HG03520 (cell line): ENCODE results near the gene ARMC2.
A peak's percentile ranks its signal among the peaks of the same experiment; 100 is the strongest.

Experiments used
- ATAC-seq: cut with Tn5 transposase; IDR thresholded peaks from one replicate; pipeline ENCODE4 v1.9.1; 2021; ENCODE audit warnings: mild to moderate bottlenecking, moderate library complexity; ENCODE audit not compliant: unreplicated experiment

ARMC2 gene

DNA sequence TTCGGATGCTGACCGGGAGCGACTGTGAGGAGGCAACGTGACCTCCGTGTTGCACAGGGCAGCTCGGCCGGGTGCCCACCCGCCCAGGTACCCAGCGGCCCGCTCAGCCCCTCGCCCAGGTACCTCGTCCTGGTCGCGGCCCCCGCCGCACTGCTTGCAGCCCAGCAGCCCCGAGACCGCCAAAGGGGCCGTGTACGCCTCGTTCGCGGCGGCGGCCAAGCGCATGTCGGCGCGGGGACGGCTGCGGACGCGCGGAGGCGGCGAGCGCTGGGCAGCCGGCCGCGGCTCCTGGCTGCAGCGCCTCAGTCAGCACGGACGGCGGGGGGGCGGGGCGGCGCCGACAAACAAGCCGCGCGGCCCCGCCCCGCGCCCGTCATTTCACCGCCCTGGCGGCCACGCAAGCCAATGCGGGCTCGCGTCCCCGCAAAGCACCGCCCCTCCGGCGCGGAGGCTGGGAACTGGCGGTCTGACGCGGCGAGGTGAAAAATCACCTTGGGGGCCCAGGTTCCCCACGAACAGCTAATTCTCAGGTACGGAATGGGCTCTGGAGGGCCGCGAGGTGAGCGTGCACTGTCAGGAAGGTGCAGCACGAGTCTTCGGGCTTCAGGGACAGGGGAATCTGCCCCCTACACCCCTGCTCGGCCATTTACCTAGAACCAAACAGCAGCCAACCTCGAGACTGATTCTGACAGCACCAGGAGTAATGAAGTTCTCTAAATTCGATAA, 161.2 kb downstream of the ARMC2 start:
- ATAC-seq, result peak; percentile 90

DNA sequence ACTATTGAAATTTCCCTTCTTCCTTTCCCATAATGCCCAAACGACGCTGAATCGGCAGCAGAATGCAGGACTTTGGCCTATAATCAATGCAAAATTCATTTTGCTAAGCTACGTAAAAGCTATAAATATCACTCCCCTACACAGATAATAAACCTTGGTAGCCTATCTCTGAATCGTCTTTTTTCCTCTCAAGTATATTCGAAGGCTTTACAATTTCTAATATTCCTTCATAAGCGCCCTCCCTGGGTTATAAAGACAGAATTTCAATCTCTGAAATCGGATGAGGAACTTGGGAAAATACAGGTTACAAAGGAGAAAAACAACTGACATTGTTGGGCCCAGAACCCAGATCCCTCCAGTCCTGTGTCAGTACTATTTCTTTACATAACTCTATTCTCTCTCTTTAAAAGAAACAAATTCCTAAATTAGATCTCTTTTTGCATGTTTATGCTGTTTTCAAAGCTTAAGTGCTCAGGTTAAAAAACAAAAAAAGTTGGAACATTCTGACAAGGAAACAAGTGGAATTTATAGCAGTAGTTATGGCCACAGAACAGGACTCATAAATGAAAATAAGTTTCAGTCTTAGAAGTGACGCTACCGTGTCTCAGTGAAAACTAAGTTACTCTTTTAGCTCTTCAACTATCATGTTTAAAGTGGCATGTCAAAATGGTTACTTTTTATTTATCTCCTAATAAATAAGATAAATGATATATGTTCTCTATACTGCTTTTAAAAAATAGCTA, 161.9 kb downstream of the ARMC2 start:
- no peak for ATAC-seq

DNA sequence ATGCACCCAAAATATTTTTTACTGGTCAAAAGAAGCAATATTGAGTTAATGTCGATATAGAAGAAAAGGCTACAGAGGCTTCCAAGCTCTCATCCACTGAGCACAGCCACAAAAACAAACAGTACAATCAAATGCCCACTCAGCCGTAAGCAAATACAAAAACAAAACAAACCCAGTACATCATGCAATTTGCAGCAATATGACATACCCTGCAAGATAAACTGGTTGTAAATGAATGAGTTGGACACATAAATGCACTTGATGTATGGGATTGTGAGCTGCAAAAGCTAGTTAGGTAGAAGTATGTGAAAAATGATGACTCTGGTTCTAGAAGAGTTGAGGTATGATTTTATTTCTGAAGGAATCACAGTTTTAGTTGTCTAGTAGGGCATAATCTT, 162.5 kb downstream of the ARMC2 start:
- ATAC-seq, result no peak

DNA sequence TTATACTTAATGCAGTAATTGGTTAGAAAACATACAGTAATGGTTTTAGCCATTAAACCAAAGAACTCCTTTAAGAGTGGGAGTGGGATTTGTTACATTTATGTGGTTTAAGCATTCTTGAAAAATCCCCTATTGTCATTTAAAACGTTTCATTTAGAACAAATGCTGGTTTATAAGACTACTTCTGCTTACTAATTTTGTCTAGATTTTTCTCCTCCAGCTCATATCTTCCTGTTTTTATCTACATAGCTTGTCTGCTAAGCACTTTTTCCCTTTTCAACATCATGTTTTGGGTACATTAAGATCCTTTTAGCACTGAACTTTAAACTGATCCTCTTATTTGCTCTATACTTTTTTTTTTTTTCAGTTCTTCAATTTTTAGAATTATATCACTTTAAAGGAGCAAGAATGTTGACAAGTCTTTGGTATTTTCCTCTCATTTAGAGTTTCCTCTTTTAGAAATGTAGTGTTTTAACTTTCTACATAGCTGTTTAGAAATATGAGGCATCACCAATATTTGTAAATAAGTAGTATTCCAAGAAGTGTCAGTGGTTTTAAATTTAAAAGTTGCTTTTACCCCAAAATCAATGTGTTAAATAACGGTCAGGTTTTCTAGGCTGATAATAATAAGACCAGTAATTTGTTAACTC, 165.6 kb downstream of the ARMC2 start:
- ATAC-seq, result no peak

- ATAC-seq, result no peak
Measured at GRCh38 chr6:109014606-109015005, 166.4 kb downstream of the ARMC2 start.

DNA sequence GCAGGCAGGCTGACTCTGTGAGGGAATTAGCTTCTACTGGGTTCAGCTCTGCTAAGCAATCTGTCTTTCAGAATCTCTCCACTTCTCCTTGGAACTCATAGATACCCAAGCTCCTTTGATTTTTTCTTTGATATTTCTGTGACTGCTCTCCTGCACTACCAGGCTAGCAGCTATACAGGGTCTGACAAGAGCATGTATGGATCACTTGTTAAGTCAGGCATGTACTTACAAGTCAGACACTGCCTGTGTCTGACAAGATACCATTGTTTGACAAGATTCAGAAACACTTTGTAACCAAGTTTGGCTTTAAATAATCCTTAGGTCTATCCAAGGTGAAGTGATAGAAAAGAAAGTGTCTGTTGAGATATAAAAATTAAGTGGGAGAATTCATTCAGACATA, 167.0 kb downstream of the ARMC2 start:
- ATAC-seq, result no peak

DNA sequence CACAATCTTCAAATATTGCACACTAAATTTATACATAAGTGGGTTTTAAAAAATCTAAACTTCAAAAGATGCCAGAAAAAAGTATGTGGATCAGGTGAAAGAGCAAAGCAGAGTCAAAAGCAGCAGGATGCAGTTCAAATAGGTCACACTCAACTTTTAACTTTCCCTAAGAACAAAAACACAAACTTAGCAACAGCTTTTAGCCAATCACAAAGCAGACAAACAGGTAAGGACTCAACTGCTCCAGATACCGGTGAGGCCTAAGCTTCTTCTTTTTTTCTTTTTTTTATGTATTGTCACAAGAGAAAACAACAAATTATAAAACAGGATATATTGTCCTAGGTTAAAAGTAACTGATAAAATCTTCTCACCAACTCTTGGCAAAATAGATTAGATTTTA, 171.7 kb downstream of the ARMC2 start:
- ATAC-seq, result no peak

DNA sequence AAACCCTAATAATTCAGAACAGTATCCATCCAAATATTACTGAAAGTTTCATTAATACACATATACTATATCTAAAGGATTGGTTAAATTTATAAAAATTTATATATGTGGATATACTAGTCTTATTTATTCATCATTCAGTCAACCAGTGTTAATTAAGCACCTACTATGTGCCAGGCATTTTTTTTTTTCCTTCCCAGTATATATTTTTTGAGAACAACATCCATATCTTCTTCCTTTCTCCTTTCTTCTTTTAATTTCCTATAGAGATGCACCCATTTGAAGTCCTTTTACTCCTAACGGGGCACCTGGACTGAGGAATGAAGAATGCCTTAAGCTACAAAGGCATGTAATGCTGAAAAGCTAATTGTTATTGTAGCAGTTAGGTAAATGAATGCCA, 173.6 kb downstream of the ARMC2 start:
- ATAC-seq, result no peak

GRCh38 chr6:109023356-109023925, 175.2 kb downstream of the ARMC2 start:
- no peak for ATAC-seq
